ENCODE results near the gene NEDD8. TPM values are rescaled to one million over a fixed set of nuclear protein-coding genes. Genes with fewer than 3 reads are reported as not detected.

Gene NEDD8
- total RNA-seq, 1 donor from 2014 or later, result 131 TPM

DNA sequence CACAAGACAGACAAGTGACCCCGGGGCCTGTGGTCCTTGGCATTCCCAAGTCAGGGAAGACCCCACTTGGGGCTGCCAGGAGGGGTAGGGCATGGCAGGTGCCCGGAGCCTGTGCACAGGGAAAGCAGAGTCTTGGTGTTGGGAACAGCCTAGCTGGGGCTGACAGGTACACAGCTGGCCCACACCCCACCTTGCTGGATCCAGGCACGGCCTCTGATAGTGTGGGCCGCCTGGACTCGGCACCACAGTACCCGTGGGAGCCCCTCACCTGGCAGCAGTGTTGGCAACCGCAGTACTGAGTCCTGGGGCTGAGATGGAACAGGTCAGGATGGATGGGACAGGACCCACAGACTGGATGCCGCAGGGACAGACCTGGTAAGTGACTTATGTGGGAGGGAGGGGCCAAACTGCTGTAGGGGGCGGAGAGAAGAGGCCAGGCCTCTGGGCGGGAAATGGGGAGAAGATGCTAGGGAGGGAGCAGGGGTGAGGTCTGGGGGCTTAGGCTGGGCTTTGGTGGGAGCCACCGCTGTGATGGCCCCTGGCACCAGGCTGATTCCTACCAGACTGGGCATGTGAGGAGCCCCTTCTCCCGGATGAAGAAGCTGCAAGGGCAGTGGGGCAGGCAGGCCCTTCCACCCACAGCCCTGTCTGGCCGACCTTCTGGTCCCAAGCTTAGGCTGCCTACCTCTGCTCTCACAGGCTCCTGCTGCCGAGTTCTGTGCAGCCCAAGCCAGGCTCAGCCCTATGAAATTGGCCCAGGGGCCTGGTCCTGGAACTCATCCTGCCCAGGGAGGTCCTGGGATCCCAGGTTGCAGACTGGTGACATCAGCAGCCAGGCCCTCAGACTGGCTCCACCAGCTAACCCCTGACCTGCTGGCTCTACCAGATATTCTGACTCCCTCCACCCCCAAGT, 30.9 kb upstream of the NEDD8 start, which contains the start of gene TGM1:
TGM1 (minus strand) TSS at position 357 of the 913 bp plus-strand sequence. CDS start 825 bp downstream, outside the sequence.
- H3K27me3 ChIP-seq (ENCODE audit: control insufficient read depth, insufficient read depth, low read length), result no peaks in the 10 kb centered on the region
- peak within 1 kb of the TSS; percentile 29 for H3K4me3 ChIP-seq (ENCODE audit: low read depth, low read length)
- peaks cover 32% of the 10 kb centered on the region for H3K36me3 ChIP-seq (ENCODE audit: control insufficient read depth, insufficient read depth, low read length)
- no peak for FAIRE-seq
- TF ChIP-seq, protein P1, sequence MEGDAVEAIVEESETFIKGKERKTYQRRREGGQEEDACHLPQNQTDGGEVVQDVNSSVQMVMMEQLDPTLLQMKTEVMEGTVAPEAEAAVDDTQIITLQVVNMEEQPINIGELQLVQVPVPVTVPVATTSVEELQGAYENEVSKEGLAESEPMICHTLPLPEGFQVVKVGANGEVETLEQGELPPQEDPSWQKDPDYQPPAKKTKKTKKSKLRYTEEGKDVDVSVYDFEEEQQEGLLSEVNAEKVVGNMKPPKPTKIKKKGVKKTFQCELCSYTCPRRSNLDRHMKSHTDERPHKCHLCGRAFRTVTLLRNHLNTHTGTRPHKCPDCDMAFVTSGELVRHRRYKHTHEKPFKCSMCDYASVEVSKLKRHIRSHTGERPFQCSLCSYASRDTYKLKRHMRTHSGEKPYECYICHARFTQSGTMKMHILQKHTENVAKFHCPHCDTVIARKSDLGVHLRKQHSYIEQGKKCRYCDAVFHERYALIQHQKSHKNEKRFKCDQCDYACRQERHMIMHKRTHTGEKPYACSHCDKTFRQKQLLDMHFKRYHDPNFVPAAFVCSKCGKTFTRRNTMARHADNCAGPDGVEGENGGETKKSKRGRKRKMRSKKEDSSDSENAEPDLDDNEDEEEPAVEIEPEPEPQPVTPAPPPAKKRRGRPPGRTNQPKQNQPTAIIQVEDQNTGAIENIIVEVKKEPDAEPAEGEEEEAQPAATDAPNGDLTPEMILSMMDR (IDR thresholded peaks at IDR 0.05; ENCODE audit: insufficient read depth, low read length, severe bottlenecking), result no peak
- DNase-seq (ENCODE audit: low read depth), result peak; percentile 22

GRCh38 chr14:24261969-24262327, 29.8 kb upstream of the NEDD8 start:
- TF ChIP-seq, protein P1 (IDR thresholded peaks at IDR 0.05; ENCODE audit: insufficient read depth, low read length, severe bottlenecking), result no peak
- Histone ChIP-seq H3K36me3 (ENCODE audit: control insufficient read depth, insufficient read depth, low read length) (peaks cover 27% of the 10 kb centered on the region), H3K4me3 (ENCODE audit: low read depth, low read length) (peak overlapping the region; percentile 29), H3K27me3 (ENCODE audit: control insufficient read depth, insufficient read depth, low read length) (no peaks in the 10 kb centered on the region)
- FAIRE-seq (no peak), DNase-seq (ENCODE audit: low read depth) (no peak)

- TF ChIP-seq, protein P1 (IDR thresholded peaks at IDR 0.05; ENCODE audit: insufficient read depth, low read length, severe bottlenecking), result no peak
- Histone ChIP-seq H3K36me3 (ENCODE audit: control insufficient read depth, insufficient read depth, low read length) (peaks cover 22% of the 10 kb centered on the region), H3K4me3 (ENCODE audit: low read depth, low read length) (peak overlapping the region; percentile 29), H3K27me3 (ENCODE audit: control insufficient read depth, insufficient read depth, low read length) (no peaks in the 10 kb centered on the region)
- DNase-seq (ENCODE audit: low read depth), result no peak
- FAIRE-seq, result no peak
These were observed 29.2 kb upstream of the NEDD8 start for GRCh38 chr14:24261256-24261968.

DNA sequence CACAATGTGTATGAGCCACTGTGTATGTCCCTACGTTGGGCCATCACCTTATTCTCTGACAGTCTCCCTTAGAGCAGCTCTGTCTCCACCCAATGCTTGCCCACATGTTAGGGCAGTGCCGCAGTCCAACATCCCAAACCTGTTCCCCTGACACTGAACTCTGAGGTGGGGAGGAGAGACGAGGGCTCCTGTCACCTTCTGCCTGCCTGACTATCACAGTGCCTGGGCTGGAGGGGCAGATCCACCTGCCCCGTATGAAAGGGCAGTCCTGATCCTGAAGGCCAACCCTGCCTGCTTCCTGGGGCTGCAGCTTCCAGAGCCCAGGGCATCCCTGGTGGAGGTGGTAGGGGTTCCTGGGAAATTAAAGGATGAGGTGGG, 28.6 kb upstream of the NEDD8 start:
- Histone ChIP-seq H3K4me3 (ENCODE audit: low read depth, low read length) (peak overlapping the region; percentile 29), H3K27me3 (ENCODE audit: control insufficient read depth, insufficient read depth, low read length) (no peaks in the 10 kb centered on the region), H3K36me3 (ENCODE audit: control insufficient read depth, insufficient read depth, low read length) (peaks cover 20% of the 10 kb centered on the region)
- DNase-seq (ENCODE audit: low read depth) (no peak), FAIRE-seq (no peak)
- TF ChIP-seq, protein P1 (IDR thresholded peaks at IDR 0.05; ENCODE audit: insufficient read depth, low read length, severe bottlenecking), result no peak

DNA sequence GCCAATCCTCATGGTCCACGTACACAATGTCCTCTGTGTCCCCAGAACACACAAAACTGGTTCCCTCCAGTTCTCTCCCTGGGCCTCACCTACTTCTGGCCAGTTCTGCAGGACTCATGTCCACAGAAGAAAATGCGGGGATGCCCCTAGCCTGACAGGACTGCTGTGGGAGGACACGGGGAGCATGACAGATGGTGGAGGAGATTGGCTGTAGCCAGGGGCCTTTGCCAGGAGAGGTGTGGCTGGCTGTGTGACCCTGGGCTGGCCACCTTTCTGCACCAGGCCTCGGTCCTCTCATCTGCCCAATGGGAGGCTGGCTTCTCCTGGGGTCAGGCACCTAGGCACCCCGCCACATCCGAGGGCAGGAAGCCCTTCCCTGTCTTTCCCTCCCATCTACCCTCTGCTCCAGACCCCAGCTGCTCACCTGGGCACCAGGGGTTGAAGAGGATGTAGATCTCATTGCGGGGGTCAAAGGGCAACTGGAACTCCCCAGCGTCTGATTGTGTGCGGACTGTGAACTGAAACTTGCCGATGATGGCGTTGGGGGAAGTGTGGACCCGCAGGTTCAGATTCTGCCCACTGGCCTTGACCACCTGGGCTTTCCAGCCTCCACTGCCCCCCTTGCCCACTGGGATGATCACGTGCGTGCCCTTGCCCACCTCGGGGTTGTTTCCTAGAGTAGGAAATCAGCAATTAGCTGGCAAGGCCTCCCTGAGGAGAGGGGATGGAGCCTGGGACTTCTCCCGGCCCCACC, 28.0 kb upstream of the NEDD8 start:
- FAIRE-seq (no peak), DNase-seq (ENCODE audit: low read depth) (no peak)
- H3K36me3 ChIP-seq (ENCODE audit: control insufficient read depth, insufficient read depth, low read length), result peaks cover 25% of the 10 kb centered on the region
- no peaks in the 10 kb centered on the region for H3K27me3 ChIP-seq (ENCODE audit: control insufficient read depth, insufficient read depth, low read length)
- TF ChIP-seq, protein P1 (IDR thresholded peaks at IDR 0.05; ENCODE audit: insufficient read depth, low read length, severe bottlenecking), result no peak
- H3K4me3 ChIP-seq (ENCODE audit: low read depth, low read length), result no peak overlapping the region
